Measurements from ENCODE around the gene CRB1.

GRCh38 chr1:197462539-197462938, 194.5 kb downstream of the CRB1 start:
- TF ChIP-seq POLR2A (IDR thresholded peaks at IDR 0.05) = no peak
- TF ChIP-seq CTCF (IDR thresholded peaks at IDR 0.05) = no peak
